HepG2 (cell line): ENCODE results near the gene WNT7A. TPM values are rescaled to one million over a fixed set of nuclear protein-coding genes. Genes with fewer than 3 reads are reported as not detected.

Source experiments
- ATAC-seq: fragments of 200-7000 bp; cut with Tn5 transposase; 3 replicates; pipeline ENCODE4 v1.9.1; 2020; ENCODE audit warnings: mild to moderate bottlenecking, moderate library complexity
- BruUV-seq: library from RNA; stranded (reverse); fragments of 400-500 nt; replicated peaks from 2 replicates; lab custom pipeline; 2021; lab: Mats Ljungman, UMichigan
- CTCF ChIA-PET: fragments of 300-600 bp; formaldehyde crosslinking; extraction: SDS; loops from one replicate; lab custom pipeline; 2021; ENCODE audit warnings: low total read pairs, inconsistent platforms, low intra/inter-chr PET ratio; lab: Yijun Ruan, JAX
- POLR2A ChIA-PET: fragments of 350-600 bp; sonication (Branson Sonifier 250); formaldehyde crosslinking; loops from one replicate; lab custom pipeline; 2020; ENCODE audit warnings: antibody characterized with exemption, inconsistent platforms; lab: Yijun Ruan, JAX
- DNase-seq: peaks from one replicate; pipeline ENCODE4 v3.0.0-alpha.2; 2015; ENCODE audit warnings: low spot score
- FAIRE-seq: peaks from 3 replicates; lab custom pipeline; 2011; peaks lifted over from hg19 to GRCh38; lab: Jason Lieb, UNC
- H2AFZ ChIP-seq: one replicate; pipeline ENCODE4 v1.6.1; 2011; ENCODE audit warnings: low read length, inconsistent platforms
- H3K27ac ChIP-seq: fragments of 300-600 bp; 3 replicates; pipeline ENCODE4 v1.8.0; 2011; ENCODE audit warnings: mixed run types, mild to moderate bottlenecking, mixed read lengths, low read length, inconsistent platforms; ENCODE audit not compliant: insufficient read depth; ENCODE audit errors: extremely low read length
- H3K27me3 ChIP-seq, 2 experiments: fragments of 200-600 bp in 1 of 2; 2 replicates in 1 of 2; 3 replicates in 1 of 2; pipeline versions ENCODE4 v1.6.0 to v1.8.0; 2011; ENCODE audit warnings: low read length in 2 of 2, mild to moderate bottlenecking in 2 of 2, moderate library complexity in 2 of 2, inconsistent platforms in 1 of 2; ENCODE audit not compliant: insufficient read depth in 2 of 2, control insufficient read depth in 1 of 2
- H3K36me3 ChIP-seq, 2 experiments: fragments of 200-600 bp in 1 of 2; replicated peaks in 1 of 2; 2 replicates in 1 of 2; 3 replicates in 1 of 2; pipeline versions ENCODE4 v1.5.1 to v1.8.0; 2011; ENCODE audit warnings: low read length in 2 of 2, inconsistent platforms in 1 of 2; ENCODE audit not compliant: insufficient read depth in 2 of 2, control insufficient read depth in 1 of 2
- H3K4me1 ChIP-seq: 2 replicates; pipeline ENCODE4 v1.5.1; 2012; ENCODE audit warnings: low read length, inconsistent platforms; ENCODE audit not compliant: insufficient read depth
- H3K4me2 ChIP-seq: 2 replicates; pipeline ENCODE4 v1.6.0; 2011; ENCODE audit warnings: low read depth, low read length, inconsistent platforms
- H3K4me3 ChIP-seq, 3 experiments: fragments of 200-600 bp in 1 of 3; sonication (generic), shearing (Covaris generic) in 1 of 3; replicated peaks in 1 of 3; 2 replicates each; pipeline ENCODE4 v1.5.1; 2011 to 2016; ENCODE audit warnings: low read length in 3 of 3, inconsistent platforms in 2 of 3, low read depth in 2 of 3, mild to moderate bottlenecking in 2 of 3, control low read depth in 1 of 3, mixed read lengths in 1 of 3; ENCODE audit not compliant: insufficient read depth in 1 of 3
- H3K79me2 ChIP-seq: one replicate; pipeline ENCODE4 v1.6.1; 2011; ENCODE audit warnings: low read length, inconsistent platforms; ENCODE audit not compliant: insufficient read depth
- H3K9ac ChIP-seq: 2 replicates; pipeline ENCODE4 v1.6.0; 2011; ENCODE audit warnings: mild to moderate bottlenecking, low read depth, low read length, inconsistent platforms; ENCODE audit not compliant: insufficient read depth
- H3K9me3 ChIP-seq: 2 replicates; pipeline ENCODE4 v1.5.1; 2012; ENCODE audit warnings: mild to moderate bottlenecking, low read length
- H4K20me1 ChIP-seq: 2 replicates; pipeline ENCODE4 v1.6.0; 2011; ENCODE audit warnings: inconsistent platforms, mild to moderate bottlenecking, low read length, moderate library complexity; ENCODE audit not compliant: insufficient read depth
- ESRRA ChIP-seq: sonication (generic); formaldehyde crosslinking; IDR thresholded peaks from 2 replicates; pipeline ENCODE4 v1.5.1; 2020; ENCODE audit warnings: mild to moderate bottlenecking, low read depth, missing genetic modification reagents
- FOSL1 ChIP-seq: sonication (generic); formaldehyde crosslinking; IDR thresholded peaks from 2 replicates; pipeline ENCODE4 v1.9.0; 2021; ENCODE audit warnings: missing genetic modification reagents, borderline replicate concordance
- ZNF569 ChIP-seq: sonication (generic); formaldehyde crosslinking; IDR thresholded peaks from 2 replicates; pipeline ENCODE4 v1.5.0; 2020; ENCODE audit warnings: mild to moderate bottlenecking, missing genetic modification reagents, moderate library complexity, borderline replicate concordance
- ZNF772 ChIP-seq: sonication (generic); formaldehyde crosslinking; IDR thresholded peaks from 2 replicates; pipeline ENCODE4 v1.5.0; 2020; ENCODE audit warnings: mild to moderate bottlenecking, missing genetic modification reagents
- ZNF883 ChIP-seq: sonication (generic); formaldehyde crosslinking; IDR thresholded peaks from 2 replicates; pipeline ENCODE4 v1.5.1; 2020; ENCODE audit warnings: mild to moderate bottlenecking, missing genetic modification reagents; ENCODE audit errors: not compliant biosample characterization
- WGBS: methylation state at CpG from one replicate; pipeline ENCODE4 v1.1.6; 2017; ENCODE audit warnings: low lambda C conversion rate; 5-methylcytosine and 5-hydroxymethylcytosine counted together
- in situ Hi-C: cut with HindIII; loops from 2 replicates; pipeline ENCODE4 v1.10.0; 2017; ENCODE audit warnings: low pct_unique_long_range_greater_than_20kb; ENCODE audit not compliant: extremely low pct_ligation_motif_present
- intact Hi-C: fragments of 100-400 bp; cut with micrococcal nuclease; formaldehyde crosslinking; loops from one replicate; pipeline ENCODE4 v1.10.0; 2022; ENCODE audit not compliant: unreplicated experiment
- polyA plus RNA-seq, 8 experiments: library from polyadenylated mRNA; depleted of rRNA in 3 of 8; stranded (reverse) in 7 of 8; unstranded in 1 of 8; fragments of >200 nt; fragmentation: Illumina TruSeq in 4 of 8; extraction: Trizol in 4 of 8; gene quantifications; 2 replicates each; pipeline versions ENCODE4 v1.2.1 to v1.2.3, GENCODE V29; 2011 to 2016; ENCODE audit warnings: low read depth in 4 of 8, missing spikeins in 1 of 8, mixed read lengths in 1 of 8; ENCODE audit not compliant: insufficient read depth in 1 of 8
- total RNA-seq, 5 experiments: library from RNA; depleted of rRNA; stranded (reverse); fragments of >200 nt; fragmentation: Illumina TruSeq; extraction: Trizol; gene quantifications; 2 replicates each; pipeline ENCODE4 v1.2.3, GENCODE V29; 2016; ENCODE audit warnings: low read depth in 1 of 5
- TF ChIP-seq, protein P1 (sequence below): IDR thresholded peaks from 2 replicates; pipeline ENCODE4 v1.6.1; 2016
- TF ChIP-seq, protein P2 (sequence below): sonication (generic); formaldehyde crosslinking; IDR thresholded peaks from 2 replicates; pipeline ENCODE4 v1.5.1; 2020; ENCODE audit warnings: mild to moderate bottlenecking, missing genetic modification reagents, moderate library complexity
- TF ChIP-seq, protein P3 (sequence below): sonication (generic); formaldehyde crosslinking; IDR thresholded peaks from 2 replicates; pipeline ENCODE4 v1.5.0; 2020; ENCODE audit warnings: mild to moderate bottlenecking, missing genetic modification reagents, borderline replicate concordance
- TF ChIP-seq, protein P4 (sequence below): IDR thresholded peaks from 2 replicates; pipeline ENCODE4 v1.6.1; 2016; ENCODE audit warnings: mild to moderate bottlenecking

The WNT7A gene
- total and polyA plus RNA-seq, 2 of the 13 experiments (the other 11 are each of a cell fraction or from before 2014, with no cell fraction given), result not detected

DNA sequence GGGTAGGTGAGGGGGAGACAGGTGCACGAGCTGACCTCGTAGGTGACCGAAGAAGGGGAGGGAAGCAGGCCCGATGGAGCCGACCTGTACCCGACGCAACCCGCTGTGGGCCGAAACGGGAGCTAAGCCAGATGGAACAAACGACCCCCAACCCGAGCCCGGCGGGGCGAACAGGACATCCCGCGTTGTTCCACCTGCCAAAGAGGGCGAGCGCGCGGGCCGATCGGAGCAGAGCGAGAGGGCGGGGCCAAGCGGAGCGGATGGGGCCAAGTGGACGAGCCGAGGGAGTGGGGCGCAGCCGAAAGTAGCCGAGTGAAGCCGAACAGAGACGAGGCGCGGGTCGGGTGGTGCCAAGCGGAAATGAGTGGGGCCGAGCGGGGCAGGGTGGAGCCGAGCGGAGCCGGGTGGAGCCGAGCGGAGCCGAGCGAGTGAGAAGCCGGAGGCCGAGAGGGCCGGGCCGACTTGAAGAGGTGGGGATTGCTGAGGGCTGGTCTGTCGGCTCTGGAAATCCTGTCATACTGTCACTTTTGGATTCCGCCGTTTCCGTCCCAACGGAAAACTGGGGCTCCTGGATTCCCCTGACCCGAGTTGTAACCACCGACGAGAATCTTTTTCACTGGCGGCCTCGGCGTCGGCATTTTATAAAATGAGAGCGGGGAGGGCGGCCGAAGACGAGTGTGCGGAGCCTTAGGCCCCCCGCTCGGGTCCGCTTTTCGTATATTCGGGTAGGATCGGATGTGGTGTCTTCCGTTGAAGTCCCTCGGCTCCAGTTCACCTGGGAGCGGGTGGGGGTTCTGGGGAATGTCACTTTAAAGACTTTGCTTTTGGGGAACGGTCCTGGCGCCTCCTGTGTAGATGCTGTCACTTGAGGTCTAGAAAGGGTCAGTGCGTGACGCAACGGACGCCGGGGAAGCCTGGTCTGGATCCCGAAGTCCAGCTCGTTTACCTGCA, 15.6 kb upstream of the WNT7A start:
- 9% methylated on average over 46 of the region's 86 CpGs for WGBS
- H2AFZ ChIP-seq, result no peak overlapping the region
- in situ Hi-C loops, result loop anchor here (5.0 to 10.0 kb wide), 3 partner anchors 222 to 569 kb away; no protein-coding TSS in a partner anchor
- peaks cover 4% of the 10 kb centered on the region for H3K9me3 ChIP-seq
- FAIRE-seq (no peak), ATAC-seq (peak; percentile 98), DNase-seq (peak; percentile 69)
- H3K4me3 ChIP-seq, result peak overlapping the region; percentile 20 to 72 (median 57)
- peak overlapping the region; percentile 92 for H3K4me2 ChIP-seq
- H4K20me1 ChIP-seq, result no peaks in the 10 kb centered on the region
- no peaks in the 10 kb centered on the region for H3K79me2 ChIP-seq
- CTCF ChIA-PET, result interaction anchor here (1.3 to 1.8 kb wide), 2 partner anchors 219 to 249 kb away, joined by 3 to 8 read pairs; no protein-coding TSS in a partner anchor
- no TSS peak for BruUV-seq
- peak overlapping the region; percentile 56; the same call in 1 of the 2 replicates for H3K9ac ChIP-seq
- H3K36me3 ChIP-seq, result no peaks in the 10 kb centered on the region
- peaks cover 0 to 25% of the 10 kb centered on the region in 2 experiments; a peak in 3 of 5 replicates for H3K27me3 ChIP-seq
- POLR2A ChIA-PET, result interaction anchor here (1.9 kb wide), 1 partner anchor 219 kb away, joined by 5 read pairs; no protein-coding TSS in a partner anchor
- intact Hi-C loops, result loop anchor here (1.0 to 5.0 kb wide), 3 partner anchors 219 to 307 kb away; no protein-coding TSS in a partner anchor
- no peak overlapping the region for H3K27ac ChIP-seq
- H3K4me1 ChIP-seq, result peaks cover 10% of the 10 kb centered on the region
- TF ChIP-seq ZNF569 (CRISPR knock-in tag) (no peak), ESRRA (CRISPR knock-in tag) (no peak), ZNF883 (CRISPR knock-in tag) (no peak), FOSL1 (CRISPR knock-in tag) (no peak), ZNF772 (no peak)
- TF ChIP-seq, protein P1, sequence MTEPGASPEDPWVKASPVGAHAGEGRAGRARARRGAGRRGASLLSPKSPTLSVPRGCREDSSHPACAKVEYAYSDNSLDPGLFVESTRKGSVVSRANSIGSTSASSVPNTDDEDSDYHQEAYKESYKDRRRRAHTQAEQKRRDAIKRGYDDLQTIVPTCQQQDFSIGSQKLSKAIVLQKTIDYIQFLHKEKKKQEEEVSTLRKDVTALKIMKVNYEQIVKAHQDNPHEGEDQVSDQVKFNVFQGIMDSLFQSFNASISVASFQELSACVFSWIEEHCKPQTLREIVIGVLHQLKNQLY (CRISPR knock-in tag), result no peak
- TF ChIP-seq, protein P2, sequence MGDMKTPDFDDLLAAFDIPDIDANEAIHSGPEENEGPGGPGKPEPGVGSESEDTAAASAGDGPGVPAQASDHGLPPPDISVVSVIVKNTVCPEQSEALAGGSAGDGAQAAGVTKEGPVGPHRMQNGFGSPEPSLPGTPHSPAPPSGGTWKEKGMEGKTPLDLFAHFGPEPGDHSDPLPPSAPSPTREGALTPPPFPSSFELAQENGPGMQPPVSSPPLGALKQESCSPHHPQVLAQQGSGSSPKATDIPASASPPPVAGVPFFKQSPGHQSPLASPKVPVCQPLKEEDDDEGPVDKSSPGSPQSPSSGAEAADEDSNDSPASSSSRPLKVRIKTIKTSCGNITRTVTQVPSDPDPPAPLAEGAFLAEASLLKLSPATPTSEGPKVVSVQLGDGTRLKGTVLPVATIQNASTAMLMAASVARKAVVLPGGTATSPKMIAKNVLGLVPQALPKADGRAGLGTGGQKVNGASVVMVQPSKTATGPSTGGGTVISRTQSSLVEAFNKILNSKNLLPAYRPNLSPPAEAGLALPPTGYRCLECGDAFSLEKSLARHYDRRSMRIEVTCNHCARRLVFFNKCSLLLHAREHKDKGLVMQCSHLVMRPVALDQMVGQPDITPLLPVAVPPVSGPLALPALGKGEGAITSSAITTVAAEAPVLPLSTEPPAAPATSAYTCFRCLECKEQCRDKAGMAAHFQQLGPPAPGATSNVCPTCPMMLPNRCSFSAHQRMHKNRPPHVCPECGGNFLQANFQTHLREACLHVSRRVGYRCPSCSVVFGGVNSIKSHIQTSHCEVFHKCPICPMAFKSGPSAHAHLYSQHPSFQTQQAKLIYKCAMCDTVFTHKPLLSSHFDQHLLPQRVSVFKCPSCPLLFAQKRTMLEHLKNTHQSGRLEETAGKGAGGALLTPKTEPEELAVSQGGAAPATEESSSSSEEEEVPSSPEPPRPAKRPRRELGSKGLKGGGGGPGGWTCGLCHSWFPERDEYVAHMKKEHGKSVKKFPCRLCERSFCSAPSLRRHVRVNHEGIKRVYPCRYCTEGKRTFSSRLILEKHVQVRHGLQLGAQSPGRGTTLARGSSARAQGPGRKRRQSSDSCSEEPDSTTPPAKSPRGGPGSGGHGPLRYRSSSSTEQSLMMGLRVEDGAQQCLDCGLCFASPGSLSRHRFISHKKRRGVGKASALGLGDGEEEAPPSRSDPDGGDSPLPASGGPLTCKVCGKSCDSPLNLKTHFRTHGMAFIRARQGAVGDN (CRISPR knock-in tag), result peak; percentile 65
- TF ChIP-seq, protein P3, sequence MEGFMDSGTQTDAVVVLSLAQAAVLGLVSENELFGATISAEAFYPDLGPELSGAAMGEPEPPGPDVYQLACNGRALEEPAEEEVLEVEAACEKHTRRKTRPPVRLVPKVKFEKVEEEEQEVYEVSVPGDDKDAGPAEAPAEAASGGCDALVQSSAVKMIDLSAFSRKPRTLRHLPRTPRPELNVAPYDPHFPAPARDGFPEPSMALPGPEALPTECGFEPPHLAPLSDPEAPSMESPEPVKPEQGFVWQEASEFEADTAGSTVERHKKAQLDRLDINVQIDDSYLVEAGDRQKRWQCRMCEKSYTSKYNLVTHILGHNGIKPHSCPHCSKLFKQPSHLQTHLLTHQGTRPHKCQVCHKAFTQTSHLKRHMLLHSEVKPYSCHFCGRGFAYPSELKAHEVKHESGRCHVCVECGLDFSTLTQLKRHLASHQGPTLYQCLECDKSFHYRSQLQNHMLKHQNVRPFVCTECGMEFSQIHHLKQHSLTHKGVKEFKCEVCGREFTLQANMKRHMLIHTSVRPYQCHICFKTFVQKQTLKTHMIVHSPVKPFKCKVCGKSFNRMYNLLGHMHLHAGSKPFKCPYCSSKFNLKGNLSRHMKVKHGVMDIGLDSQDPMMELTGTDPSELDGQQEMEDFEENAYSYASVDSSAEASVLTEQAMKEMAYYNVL (CRISPR knock-in tag), result no peak
- TF ChIP-seq, protein P4, sequence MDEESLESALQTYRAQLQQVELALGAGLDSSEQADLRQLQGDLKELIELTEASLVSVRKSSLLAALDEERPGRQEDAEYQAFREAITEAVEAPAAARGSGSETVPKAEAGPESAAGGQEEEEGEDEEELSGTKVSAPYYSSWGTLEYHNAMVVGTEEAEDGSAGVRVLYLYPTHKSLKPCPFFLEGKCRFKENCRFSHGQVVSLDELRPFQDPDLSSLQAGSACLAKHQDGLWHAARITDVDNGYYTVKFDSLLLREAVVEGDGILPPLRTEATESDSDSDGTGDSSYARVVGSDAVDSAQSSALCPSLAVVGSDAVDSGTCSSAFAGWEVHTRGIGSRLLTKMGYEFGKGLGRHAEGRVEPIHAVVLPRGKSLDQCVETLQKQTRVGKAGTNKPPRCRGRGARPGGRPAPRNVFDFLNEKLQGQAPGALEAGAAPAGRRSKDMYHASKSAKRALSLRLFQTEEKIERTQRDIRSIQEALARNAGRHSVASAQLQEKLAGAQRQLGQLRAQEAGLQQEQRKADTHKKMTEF, result no peak; the same call in 1 of the 2 replicates
